GM12864 (cell line): ENCODE data around the gene GPT2.
"Not testable (repeated sequence)": the region's sequence is repeated elsewhere in the genome, so short reads cannot be mapped to it uniquely, and the experiment has no call there.

Experiments used
- DNase-seq: peaks from one replicate; pipeline ENCODE4 v3.0.0-alpha.2; 2011; ENCODE audit warnings: low read depth
- H3K4me3 ChIP-seq: 2 replicates; pipeline ENCODE4 v1.5.1; 2011; ENCODE audit warnings: mild to moderate bottlenecking, low read depth, low read length, control low read depth
- CTCF ChIP-seq: IDR thresholded peaks from 2 replicates; pipeline ENCODE4 v1.5.1; 2011; ENCODE audit warnings: low read depth, mild to moderate bottlenecking, moderate library complexity, low read length, control low read depth, inconsistent platforms; ENCODE audit errors: missing control alignments

The GPT2 gene

GRCh38 chr16:46930861-46931260 lies 46.7 kb downstream of the GPT2 start:
- TF ChIP-seq CTCF = no peak
- DNase-seq = no peak
- H3K4me3 ChIP-seq = no peak overlapping the region

- peak; percentile 18 for DNase-seq
- no peak overlapping the region for H3K4me3 ChIP-seq
- TF ChIP-seq CTCF = no peak
Measured at GRCh38 chr16:46932802-46933201, 48.6 kb downstream of the GPT2 start.

GRCh38 chr16:46937536-46937935 lies 53.4 kb downstream of the GPT2 start:
- TF ChIP-seq CTCF = no peak
- no peak for DNase-seq

GRCh38 chr16:46944713-46945112 lies 60.6 kb downstream of the GPT2 start:
- not testable (repeated sequence) for H3K4me3 ChIP-seq, DNase-seq

More at GRCh38 chr16:46937536-46937935, 53.4 kb downstream of the GPT2 start:
- no peak overlapping the region for H3K4me3 ChIP-seq

- no peak for DNase-seq
- no peak overlapping the region for H3K4me3 ChIP-seq
- TF ChIP-seq CTCF = peak; percentile 64
Measured at GRCh38 chr16:46947900-46948547, 63.9 kb downstream of the GPT2 start.

GRCh38 chr16:46948548-46949166 lies 64.5 kb downstream of the GPT2 start:
- no peak for TF ChIP-seq CTCF
- DNase-seq = no peak
- H3K4me3 ChIP-seq = no peak overlapping the region

- no peak overlapping the region for H3K4me3 ChIP-seq
- DNase-seq = no peak
- no peak for TF ChIP-seq CTCF
Measured at GRCh38 chr16:46949241-46949892, 65.2 kb downstream of the GPT2 start.
